DMS153 treated with DMSO at 0.1 percent for 48 hours (cell line): ENCODE measurements around the gene SOCS6.
"Not testable (repeated sequence)": the region's sequence is repeated elsewhere in the genome, so short reads cannot be mapped to it uniquely, and the experiment has no call there.

Experiments
- DNase-seq: peaks from one replicate; lab custom pipeline; 2025; ENCODE audit not compliant: unreplicated experiment; lab: John Stamatoyannopoulos, UW

Gene SOCS6, protein sequence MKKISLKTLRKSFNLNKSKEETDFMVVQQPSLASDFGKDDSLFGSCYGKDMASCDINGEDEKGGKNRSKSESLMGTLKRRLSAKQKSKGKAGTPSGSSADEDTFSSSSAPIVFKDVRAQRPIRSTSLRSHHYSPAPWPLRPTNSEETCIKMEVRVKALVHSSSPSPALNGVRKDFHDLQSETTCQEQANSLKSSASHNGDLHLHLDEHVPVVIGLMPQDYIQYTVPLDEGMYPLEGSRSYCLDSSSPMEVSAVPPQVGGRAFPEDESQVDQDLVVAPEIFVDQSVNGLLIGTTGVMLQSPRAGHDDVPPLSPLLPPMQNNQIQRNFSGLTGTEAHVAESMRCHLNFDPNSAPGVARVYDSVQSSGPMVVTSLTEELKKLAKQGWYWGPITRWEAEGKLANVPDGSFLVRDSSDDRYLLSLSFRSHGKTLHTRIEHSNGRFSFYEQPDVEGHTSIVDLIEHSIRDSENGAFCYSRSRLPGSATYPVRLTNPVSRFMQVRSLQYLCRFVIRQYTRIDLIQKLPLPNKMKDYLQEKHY

DNA sequence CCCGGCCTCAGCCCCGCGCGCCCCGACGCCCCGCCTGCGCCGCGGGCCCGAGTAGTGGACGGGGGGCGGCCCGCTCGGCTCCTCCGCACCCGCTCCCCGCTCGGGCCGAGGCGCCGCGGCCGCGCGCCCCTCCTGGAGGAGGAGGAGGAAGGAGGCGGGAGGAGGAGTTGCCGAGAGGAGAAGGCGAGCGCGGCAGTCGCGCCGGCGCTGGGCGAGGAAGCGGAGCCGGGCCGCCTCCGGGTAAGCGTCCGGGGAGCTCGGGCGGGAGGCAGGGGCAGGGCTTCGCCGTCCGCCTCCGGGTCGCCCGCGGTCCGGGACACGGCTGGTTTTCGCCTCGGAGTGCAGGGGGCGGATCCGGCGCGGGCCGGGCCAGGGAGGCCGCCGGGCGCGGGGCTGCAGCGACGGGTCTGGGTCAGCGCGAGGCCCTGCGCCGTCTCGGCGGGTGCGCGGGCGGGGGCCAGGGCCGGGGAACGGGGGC lies at the start of gene SOCS6:
Gene SOCS6 (plus strand): TSS at position 195 of the 478 bp plus-strand sequence. CDS start 35,624 bp downstream, outside the sequence.
- DNase-seq = no peak

DNA sequence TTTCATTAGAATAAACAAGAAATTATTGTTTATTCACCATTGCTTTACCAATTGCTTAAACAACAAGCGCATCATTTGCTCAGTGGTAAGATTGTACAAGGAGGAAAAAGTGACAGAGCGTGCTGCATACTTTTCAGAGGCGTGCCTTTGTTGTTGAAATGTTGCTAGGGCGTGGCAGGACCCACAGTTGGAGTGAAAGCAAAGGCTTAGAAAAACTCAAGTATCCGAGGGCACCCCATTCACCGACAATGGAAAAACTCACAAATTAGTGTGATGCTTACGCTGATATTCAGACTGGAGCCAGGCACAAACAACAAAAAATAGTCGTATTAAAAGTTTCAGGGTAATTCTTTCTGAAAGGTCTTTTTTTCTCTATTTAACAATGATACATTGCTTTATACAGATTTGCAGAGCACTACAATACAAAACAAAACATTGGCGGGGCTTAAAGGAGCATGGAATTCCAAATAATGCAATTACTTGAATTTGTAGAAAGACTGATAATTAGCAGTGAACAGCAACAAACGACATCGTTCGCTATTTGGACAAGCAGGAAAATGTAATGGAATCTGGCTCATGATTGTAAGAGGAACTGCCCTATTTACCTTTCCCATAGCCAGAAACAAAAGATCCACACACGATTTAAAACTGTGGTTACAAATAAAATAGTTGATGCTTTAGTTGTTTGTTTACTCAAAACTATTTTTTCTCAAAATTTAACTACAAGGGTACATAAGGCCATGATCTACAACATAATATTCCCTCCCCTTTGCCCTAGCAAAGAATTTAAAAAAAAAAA lies 45.5 kb upstream of the SOCS6 start:
- no peak for DNase-seq

DNA sequence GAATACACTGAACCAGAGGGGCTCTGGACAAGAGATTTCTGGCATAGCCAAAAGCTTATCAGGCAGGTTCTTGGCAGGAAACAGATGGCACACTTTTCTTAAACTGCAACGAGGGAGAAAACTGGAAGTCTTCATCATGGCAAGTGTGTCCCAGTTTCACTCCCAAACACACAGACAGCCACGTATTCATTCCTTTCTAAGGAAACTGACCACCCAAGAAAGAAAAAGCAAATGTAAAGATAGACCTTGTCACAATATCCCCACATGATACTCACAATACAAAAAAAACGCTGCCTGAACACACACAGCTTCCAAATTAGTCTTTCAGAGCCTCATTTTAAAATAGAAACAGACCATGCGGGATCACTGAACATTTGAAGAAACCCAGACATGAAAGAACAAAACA lies 42.8 kb upstream of the SOCS6 start:
- no peak for DNase-seq

DNA sequence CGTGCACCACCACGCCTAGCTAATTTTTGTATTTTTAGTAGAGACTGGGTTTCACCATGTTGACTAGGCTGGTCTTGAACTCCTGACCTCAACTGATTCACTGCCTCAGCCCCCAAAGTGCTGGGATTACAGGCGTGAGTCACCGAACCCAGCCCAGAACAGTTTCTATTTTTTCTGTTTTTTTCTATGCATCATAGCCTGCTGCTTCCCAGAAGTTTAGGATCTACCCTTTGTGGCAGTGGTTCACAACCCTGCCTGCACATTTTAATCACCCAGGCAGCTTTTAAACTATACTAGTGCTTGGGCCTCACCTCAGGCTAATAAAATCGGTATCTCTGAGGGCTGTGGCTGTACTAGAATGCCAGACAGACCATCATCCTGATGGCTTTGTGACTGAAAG lies 39.7 kb upstream of the SOCS6 start:
- no peak for DNase-seq

DNA sequence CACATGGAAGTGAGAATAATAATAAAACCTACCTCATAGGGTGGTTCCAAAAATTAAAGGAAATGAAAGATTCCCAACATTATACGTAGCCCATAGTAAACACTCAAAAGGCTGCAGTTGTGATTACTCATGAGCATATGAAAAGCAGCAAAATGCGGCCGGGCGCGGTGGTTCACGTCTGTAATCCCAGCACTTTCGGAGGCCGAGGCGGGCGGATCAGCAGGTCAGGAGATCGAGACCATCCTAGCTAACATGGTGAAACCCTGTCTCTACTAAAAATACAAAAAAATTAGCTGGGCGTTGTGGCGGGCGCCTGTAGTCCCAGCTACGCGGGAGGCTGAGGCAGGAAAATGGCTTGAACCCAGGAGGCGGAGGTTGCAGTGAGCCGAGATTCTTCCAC lies 39.0 kb upstream of the SOCS6 start:
- DNase-seq = not testable (repeated sequence)

DNA sequence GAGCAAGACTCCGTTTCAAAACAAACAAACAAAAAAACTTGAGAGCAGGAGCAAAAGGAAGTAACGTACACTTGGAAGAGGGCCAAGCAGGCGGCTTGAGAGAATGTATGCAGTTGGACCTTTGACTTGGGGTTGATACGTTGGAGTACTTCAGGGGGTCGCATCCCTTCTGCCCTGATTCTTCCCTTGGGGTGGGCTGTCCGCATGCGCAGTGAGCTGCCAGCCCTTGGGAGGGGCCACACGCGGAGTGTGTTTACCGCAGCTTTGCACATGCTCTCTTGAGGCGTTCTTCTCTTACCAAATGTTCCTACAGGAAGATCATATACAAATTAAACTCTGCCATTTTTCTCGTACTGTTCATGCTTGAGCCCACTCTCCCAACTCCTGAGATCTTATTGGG lies 38.1 kb upstream of the SOCS6 start:
- no peak for DNase-seq

DNA sequence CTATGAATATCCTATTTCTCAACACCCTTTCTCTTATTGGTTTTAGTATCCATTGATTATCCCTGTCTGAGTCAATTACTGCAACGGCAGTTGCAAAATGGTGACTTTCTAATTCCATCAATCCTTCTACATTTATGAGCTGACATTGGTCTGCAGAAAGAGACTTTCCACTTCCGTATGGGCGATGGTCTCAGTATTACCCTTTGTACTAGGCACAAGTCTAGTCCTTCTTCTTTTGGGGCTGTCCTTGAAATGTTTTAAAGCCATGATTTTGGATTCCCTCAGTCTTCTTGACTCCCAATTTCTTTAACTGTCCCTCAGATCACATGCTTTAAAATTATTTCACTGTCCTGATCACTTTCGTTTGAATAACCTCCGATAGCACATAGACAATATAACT lies 32.7 kb upstream of the SOCS6 start:
- DNase-seq = no peak

DNA sequence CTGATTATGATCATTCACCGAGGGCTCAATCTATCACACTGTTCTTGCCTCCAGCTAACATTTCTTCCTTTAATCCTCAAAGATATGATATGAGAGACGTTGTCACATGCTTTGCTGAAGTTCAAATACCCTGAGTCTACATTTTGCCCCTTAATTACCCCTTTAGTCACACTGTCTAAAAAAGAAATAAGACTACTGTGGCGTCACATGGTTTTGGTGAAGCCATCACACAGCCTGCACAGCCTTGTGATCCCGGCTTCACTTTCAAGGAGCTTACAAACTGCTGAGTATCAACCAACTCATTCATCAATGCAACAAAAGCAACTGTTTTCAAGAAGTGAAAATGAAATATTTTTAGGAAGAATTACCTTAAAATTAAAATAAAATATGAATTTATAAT lies 31.9 kb upstream of the SOCS6 start:
- no peak for DNase-seq

DNA sequence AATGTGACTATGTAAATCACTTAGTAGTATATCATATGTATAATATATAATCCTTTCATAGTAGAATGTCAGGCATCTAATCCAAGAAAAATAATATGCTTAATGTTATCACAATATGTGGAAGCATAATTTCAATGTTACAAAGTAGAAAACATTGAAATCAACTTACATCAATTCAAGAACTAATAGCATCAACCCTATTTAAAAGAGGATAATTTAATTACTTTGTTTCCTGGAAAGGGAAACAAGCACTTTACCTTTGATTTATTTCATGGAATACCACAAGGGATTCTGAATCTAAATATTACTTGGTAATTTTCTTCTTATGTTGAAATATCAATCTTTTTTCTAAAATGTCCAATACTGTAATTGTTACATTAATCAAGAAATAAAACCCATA lies 30.6 kb upstream of the SOCS6 start:
- no peak for DNase-seq

DNA sequence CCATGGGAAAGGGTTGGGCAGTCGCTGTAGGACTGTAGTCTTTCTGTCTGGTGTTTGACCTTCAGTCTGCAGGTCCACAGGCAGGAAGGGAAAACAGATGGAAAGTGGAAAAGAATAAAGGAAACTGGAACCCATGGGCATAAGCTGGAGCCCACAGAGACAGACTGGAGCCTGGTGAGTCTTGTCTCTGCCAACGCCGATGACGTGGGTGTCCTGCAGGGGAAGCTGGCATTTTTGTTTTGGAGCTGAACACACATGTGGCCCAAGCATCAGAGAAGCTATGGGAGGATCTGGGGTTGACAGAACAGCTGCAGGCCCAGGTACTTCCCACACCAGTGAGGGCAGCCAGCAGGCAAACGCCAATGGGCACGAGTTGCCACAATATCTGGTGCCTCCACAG lies 28.2 kb upstream of the SOCS6 start:
- no peak for DNase-seq

DNA sequence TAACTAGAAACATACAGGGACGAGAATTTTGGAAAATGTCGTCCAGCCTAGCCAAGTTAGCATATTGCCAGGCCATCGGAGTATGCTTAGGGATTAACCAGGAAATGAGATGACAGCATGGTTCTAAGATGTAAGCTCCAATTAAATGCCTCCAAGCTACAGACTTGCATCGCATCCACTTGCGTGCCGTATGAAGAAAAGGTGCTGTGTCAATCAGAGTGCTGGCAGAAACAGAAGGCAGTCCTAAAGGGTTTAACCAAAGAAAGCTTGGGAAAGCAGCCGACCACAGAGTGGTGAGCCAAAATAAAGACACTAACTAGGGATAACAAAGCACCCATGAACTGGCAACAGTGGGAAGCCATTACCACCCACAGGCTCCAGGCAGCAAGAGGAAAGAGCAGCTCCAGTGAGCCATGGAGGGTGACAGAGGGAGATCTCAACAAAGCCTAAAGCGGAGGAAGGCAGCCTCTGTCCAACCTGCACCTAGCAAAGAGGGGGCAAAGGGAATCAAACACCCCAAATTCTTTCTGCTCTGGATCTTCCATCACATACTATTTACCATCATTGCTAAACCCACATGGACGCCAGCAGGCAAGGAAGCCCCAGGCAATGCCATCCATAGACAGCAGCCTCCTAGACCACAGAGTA lies 27.6 kb upstream of the SOCS6 start:
- no peak for DNase-seq

DNA sequence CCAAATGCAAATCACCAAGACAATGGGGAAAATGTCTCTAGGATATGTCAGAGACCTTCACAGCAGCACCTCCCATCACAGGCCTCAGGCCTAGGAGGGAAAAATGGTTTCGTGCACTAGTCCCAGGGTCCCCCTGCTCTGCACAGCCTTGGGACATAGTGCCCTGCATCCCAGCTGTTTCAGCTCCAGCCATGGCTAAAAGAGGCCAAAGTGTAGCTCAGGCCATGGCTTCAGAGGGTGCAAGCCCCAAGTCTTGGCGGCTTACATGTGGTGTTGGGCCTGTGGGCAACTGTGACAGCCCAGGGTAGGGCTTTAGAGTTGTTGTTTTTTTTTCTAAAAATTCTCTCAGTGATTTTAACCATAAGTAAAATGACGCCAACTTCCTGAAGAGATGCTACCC lies 25.5 kb upstream of the SOCS6 start:
- DNase-seq = no peak

DNA sequence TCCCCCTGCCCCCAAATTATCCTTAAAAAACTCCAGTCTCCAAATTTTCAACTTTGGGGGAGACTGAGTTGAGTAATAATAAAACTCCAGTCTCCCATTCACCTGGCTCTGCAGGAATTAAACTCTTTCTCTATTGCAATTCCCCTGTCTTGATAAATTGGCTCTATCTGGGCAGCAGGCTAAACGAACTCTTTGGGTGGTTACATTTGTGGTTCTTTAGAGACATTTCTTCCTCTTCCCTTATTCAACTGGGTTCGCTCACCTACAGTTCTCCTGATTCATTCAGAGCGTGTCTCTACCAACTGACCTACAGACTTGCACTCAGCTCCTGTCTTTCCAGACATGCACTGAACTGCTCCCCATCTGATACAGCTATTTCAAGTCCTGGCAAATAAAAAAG lies 17.1 kb upstream of the SOCS6 start:
- DNase-seq = no peak

DNA sequence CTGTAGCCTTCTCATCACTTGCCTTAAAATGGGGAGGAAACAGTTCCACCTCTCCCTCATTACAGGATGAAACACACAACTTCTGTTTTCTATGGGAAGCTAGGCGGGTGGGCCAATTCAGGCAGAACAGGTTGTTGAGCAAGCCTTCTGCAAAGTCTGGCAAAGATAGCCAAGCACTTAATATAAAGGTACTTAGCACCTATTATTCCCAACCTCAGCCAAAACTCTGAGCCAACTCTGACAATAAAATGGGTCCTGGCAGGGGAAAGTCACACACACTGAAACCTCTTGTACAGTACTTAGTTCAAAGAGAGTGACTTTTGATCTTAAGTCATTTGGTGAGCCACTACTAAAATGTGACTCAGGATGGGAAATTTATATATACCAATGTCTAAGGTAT lies 15.8 kb upstream of the SOCS6 start:
- no peak for DNase-seq

DNA sequence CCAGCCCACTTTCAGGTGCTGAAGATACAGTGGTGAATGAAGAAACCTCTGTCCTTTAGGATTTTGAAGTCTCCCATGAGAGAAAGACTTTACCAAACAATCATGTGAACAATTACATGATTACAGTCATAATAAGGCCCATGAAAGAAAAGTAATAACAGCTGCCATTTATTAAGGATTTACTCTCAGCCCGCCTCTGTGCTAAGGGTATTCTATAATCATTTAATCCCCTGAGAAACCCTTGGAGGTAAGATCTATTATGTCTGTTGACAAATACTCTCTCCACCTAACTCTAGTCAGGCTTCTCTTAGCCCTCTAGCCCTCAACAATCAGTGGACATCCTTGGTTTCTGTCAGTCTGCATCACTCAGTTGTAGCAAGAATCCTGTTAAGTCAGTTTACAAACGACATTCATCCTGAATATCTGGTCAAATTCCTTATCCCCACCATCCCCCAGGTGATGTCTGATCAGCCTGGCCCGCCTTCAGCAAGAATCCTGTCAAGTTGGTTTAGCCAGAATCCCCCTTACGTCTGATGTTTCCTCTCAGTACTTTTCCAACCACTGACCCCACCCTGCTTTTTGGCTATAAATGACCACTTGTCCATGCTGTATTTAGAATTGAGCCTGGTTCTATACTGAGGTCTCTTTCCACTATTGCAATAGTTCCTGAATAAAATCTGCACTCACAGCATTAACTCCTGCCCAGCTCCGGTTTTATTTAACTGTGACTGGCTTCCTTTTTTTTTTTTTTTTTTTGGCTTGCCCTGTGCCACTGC lies 12.2 kb upstream of the SOCS6 start:
- DNase-seq = no peak

DNA sequence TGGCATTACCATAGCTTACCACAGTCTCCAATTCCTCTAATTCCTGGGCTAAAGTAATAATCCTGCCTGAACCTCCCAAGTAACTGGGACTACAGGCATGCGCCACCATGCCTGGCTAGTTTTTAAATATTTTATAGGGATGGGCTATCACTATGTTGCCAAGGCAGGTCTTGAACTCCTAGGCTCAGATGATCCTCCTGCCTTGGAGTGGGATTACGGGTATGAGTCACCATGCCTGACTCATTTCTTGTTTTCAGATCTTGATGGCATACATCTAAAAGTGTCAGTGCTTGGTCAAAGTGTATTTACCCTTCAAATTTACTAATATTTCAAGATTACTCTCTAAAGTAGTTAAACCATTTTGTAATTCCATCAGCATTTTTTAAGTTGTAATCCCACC lies 9.4 kb upstream of the SOCS6 start:
- no peak for DNase-seq

DNA sequence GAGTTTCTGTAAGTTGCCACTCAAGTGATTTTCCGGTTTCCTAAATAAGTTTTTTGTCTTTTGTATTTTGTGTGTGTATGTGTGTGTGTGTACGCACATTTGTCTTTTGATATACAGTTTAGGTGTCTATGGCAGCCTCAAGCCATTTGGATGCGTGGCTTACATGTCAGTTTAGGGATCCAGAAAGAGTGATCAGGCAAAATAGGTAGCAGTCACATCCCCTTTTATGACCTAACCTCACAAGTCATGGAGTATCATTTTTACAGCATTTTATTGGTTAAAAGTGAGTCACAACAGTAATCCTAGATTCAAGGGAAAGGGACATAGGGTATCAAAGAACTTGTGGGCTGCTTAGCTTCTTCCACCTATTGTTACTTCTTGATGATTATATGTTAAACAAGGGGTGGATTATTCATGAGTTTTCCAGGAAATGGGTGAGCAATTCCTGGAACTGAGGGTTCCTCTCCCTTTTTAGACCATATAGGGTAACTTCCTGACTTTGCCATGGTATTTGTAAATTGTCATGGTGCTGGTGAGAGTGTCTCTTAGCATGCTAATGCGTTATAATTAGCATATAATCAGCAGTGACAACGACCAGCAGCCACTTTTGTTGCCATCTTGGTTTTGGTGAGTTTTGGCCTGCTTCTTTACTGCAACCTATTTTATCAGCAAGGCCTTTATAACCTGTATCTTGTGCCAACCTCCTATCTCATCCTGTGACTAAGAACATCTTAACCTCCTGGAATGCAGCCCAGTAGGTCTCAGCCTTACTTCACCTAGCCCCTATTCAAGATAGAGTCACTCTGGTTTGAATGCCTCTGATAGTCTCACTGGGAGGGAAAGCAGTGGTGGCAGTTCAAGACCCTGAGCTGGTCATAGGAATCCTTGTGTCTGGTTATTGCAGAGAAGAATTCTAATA lies 8.6 kb upstream of the SOCS6 start:
- no peak for DNase-seq

DNA sequence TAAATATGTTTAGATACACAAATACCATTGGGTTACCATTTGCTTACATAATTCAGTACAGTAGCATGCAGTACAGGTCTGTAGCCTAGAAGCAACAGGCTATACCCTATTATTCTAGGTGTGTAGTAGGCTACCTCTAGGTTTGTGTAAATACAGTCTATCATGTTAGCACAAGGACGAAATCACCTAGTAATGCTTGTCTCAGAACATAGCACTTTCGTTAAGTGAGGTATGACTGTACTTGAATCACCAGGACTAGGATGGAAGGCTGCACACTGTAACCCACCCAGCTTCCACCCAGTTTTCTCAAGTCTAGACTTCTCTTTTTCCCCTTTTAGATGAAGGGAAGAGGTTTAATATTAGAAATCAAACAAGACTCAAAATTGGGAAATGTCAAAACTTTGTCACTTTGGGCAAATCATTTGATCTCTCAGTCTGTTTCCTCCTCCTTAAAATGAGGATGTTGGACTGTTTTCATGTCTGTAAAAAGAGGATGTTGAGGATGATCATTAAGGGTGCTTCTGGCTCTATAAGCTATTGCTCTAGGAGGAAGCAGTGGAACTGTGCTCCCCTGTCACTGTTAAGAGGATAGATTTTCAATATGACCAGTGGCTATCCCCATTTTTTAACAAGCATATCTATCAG lies 3.7 kb upstream of the SOCS6 start:
- DNase-seq = no peak

DNA sequence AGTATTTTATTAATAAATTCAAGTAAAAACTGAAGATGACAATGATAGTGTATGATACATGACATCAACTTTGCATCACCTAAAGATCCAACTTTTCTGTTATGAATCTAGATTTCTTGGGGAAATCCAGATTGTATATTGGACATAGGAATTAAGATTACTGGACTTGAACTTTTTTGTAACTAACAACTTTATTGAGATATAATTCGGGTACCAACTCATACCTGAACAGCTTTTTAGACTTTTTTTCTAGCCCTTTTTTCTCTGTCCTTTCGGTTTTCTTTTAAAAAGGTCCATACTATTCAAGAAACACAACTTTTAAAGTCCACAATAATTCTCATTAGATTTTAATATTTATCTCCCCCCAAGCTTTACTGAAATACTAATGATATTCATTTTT lies 1.1 kb upstream of the SOCS6 start:
- DNase-seq = no peak
